Measurements from ENCODE around the gene CKAP2L.

Gene CKAP2L

DNA sequence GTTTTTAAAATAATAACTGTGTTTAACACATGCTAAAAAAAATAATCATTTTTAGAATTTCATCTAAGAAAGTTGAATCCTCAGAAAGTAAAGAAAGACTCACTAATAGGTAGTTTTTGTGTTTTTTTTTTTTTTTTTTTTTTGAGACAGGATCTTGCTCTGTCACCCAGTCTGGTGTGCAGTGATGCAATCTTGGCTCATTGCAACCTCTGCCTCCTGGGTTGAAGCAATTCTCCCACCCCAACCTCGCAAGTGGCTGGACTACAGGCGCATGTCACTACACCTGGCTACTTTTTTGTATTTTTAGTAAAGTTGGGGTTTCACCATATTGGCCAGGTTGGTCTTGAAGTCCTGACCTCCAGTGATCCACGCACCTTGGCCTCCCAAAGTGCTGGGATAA, 7.1 kb downstream of the CKAP2L start:
- no peak for DNase-seq

GRCh38 chr2:112756207-112756606, 8.2 kb downstream of the CKAP2L start:
- DNase-seq = no peak

DNA sequence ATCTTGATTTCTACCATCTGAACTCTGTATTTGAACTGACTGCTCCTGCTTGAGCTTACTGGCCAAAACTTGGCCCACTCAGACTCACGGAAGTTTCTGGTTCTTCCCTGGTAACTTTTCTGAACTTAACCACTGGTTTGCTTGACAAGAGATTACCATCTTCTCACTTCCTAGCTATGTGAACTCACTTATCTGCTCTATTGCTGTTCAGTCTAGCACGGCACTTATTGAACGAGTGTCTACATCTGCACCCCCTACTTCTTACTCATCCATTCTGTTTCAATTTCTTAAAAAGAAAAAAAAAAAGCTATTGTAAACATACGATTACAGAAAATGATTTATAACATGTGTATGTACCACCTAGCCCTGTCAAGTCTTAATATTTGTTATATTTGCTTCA, 9.0 kb downstream of the CKAP2L start:
- no peak for DNase-seq

DNA sequence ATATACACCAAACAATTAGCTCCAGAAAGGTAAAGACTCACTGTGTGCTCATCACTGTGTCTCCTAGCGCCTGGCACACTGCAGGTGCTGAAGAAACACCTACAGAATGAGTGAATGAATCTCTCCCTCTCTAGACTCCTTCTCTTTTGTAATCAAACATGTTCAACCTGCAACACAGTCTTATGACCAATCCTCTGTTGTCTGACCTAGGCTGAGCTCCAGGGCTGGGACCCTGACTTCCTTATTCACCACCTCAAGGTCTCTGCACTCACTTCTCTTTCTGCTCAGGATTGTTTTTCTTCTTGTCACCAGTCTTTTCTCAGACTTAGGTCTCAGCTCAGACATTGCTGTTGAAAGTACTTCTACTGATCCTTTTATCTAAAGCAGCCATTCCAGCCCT, 9.8 kb downstream of the CKAP2L start:
- no peak for DNase-seq

GRCh38 chr2:112752667-112753066, 11.7 kb downstream of the CKAP2L start:
- DNase-seq = no peak

GRCh38 chr2:112751451-112752197, 12.8 kb downstream of the CKAP2L start:
- no peak for DNase-seq

DNA sequence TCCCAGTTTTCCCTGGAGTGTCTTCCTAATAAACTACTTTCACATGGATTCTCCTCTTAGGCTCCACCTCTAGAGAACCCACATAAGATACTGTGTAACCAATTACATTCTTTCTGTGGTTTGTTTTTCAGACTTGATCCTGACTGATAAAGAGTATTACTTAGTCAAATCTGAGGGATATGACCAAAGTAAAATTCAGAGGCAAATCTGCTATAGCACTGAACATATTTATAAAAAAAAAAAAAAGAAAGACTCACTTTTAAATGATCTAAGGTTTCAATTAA, 13.9 kb downstream of the CKAP2L start:
- DNase-seq = peak; percentile 22

DNA sequence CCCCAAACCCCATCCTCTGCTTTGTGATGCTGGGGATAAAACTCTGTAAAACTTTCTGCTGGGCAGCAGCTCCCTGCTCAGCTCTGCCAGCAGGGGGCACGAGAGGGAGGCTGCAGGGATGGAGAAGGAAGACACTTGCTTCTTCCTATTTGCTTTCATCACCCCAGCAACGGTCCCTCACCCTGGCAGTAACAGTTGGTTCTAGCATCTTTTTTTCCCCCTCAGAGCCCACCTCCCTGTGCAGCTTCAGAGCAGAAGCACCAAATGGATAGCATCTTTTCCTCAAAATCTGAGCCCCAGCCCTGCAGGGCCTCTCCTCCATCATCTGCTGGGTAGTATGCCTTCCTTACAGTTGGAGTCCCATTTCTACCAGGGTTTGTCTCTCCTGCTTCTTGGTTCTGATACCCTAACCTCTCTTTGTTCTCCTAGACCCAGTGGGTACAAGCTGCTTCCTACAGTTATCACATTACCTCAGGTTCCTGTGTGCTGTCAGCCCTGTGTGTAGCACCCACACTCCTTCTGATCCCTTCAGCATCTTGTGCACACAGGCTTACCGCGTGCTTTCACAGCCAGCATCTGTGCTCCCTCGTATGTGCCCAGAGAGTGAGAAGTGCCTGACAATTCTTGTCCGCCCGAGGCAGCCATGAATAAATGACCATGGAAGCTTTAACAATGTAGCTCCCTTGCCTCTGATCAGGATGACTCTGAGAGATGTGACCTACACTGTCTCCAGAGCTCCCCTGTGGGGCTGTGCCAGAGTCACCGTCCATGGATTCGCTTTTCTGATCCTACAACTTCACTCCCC, 14.5 kb downstream of the CKAP2L start:
- DNase-seq = peak; percentile 84

DNA sequence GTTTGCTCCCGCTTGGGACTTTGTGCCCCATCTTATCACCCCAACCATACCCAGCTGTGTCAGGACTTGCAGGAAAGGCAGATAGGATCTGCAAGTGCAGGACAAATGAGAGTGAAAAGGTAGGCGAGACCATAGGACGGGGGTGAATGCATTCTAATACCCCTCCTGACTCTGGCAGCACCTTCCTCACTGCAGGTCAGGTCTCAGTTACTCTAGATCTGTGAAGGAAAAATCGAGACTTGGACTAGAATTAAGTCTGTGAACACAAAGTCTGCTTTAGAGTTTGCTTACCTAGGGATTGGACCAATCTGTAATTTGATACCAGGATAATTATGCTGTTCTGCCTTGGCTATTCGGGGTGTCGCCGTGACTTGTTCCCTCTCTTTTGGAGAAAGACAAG, 23.9 kb downstream of the CKAP2L start:
- DNase-seq = no peak

GRCh38 chr2:112737542-112738232, 26.7 kb downstream of the CKAP2L start:
- DNase-seq = no peak

GRCh38 chr2:112733871-112734270, 30.5 kb downstream of the CKAP2L start:
- no peak for DNase-seq

DNA sequence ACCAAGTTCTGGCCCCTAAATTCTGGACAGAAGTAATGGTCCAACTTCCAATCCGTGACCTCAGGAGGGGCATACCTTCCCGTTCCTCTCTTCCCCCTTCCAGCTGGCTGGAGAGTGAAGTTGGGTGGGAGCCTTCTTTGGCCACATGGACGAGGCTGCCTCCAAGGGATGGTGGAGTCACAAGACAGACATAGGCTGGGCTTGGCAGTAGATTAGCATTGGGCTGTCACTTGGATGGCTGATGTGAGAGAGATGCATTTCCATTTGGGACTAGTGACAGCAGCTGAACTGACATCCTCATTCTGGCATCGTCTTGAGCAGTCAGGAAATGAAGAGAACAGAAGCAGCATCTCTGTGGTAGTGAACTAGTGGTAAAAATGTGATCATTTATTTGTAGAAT, 31.0 kb downstream of the CKAP2L start:
- DNase-seq = no peak

DNA sequence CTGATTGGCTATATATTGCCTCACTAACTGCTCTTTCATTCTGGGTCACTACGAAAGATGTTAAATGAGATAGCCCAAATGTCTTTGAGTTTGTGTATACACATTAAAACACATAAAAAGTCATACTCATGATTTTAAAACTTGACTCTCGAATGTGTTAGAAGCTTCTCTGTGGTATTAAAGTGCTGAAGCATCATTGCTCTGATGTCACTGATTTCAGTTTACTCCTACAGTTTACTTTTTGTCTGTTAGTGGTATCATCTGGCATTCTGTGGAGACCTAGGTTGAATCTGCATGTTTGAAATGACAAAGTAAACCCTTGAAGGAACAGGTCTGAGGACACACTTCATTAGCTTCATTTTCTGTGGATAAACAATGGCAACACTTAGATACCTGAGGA, 32.9 kb downstream of the CKAP2L start:
- no peak for DNase-seq

DNA sequence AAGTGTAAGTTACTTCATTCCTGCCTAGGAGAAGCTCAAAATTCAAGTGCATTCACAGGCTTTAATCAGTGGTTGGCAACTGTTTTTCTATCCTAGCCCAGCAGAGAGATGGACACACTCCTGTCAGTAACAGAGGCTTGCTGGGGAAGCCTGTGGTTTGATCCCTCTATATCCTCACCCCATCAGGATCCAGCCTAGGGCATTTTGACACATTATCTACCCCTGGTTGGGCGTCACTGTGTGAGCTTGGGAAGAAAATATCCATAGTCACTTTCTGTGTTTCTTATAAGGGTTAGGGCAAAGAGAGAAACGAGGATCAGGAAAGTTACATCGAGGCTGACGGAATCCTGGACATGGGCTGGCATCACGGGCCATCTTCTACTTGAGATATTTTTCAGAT, 33.6 kb downstream of the CKAP2L start:
- no peak for DNase-seq

- no peak for DNase-seq
Observed at GRCh38 chr2:112730216-112730615, 34.2 kb downstream of the CKAP2L start.

- no peak for DNase-seq
Observed at GRCh38 chr2:112728378-112729175, 35.8 kb downstream of the CKAP2L start.

DNA sequence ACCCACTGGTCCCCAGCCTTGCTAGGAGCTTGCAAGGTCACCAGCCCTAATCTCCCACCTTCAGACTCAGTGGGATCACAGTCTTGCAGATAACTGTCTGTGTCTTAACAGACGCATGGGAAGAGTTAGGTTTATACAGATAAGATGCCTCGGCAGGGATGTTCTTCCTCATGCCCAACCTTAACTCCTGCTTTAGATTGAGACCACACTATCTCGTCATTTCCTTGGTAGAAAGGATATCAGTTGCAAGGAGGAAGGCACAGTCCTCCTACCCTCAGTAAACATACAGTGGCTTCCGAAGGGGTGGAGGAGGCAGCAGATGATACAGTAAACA, 36.4 kb downstream of the CKAP2L start:
- no peak for DNase-seq

DNA sequence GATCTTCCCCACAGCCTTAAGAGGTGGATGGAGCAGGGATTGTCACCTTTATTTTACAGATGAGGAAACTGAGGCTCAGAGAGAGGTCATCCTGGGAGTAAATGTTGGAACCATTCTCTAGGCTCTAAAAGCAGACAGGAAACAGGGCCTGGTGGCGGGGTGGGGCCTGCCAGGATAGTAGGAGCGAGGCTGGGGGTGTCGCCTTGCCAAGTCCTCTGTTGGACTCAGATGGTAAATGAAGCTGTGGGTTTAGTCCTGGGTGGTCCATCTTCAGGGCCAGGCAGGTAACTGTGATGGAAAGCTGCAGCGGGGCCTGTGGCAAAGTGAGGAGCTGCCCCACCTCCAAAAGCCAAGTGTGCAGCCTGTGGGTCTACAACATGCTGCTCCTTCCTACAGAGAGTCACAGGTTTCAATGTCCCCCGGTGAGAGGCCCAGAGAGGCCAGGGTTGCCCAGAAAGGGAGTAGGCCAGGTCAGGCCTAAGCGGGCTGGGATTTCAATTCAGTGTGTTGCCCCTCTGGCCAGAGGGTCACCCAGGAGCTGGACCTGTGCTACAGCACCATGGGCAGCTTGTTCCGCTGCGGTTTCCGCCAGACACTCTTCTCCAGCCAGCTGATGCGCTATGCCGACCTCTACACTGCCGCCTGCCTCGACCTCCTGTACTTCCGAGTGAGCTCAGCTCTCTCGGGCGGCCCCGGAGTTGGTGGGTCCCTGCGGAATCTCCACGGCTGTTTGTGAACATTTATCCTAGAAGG, 37.0 kb downstream of the CKAP2L start:
- no peak for DNase-seq

DNA sequence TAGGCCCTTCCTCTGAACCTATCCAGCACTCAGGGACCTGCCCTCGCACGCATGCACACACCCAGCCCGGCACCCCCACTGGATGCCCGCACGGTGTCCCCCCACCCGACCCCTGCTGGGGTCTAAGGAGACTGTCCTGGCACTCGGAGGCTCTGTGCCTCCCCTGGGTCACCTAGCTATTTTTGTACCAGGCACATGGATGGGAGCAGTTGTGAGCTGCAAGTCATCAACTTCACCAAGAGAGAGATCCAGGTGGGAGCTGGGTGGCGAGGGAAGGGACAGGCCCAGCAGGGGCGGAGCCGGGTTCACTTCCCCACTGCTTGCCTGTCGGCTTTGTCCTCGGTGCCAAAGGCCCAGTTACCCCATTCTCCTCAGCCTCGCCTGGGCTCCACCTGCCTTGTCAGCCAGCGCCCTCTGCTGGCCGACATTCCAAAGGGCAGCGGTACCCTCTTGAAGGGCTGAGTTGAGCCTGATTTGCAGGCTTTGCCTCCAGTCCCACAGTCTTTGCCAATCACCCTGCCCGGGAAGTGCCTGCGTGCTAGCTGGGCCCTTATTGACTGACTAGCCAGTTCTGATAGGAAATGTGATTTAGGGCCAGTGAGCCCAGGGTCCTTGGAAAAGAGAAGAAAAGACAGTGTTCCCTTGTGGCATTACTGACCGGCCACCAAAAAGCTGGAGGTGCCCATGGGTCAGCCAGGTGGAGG, 37.8 kb downstream of the CKAP2L start:
- DNase-seq = peak; percentile 93

DNA sequence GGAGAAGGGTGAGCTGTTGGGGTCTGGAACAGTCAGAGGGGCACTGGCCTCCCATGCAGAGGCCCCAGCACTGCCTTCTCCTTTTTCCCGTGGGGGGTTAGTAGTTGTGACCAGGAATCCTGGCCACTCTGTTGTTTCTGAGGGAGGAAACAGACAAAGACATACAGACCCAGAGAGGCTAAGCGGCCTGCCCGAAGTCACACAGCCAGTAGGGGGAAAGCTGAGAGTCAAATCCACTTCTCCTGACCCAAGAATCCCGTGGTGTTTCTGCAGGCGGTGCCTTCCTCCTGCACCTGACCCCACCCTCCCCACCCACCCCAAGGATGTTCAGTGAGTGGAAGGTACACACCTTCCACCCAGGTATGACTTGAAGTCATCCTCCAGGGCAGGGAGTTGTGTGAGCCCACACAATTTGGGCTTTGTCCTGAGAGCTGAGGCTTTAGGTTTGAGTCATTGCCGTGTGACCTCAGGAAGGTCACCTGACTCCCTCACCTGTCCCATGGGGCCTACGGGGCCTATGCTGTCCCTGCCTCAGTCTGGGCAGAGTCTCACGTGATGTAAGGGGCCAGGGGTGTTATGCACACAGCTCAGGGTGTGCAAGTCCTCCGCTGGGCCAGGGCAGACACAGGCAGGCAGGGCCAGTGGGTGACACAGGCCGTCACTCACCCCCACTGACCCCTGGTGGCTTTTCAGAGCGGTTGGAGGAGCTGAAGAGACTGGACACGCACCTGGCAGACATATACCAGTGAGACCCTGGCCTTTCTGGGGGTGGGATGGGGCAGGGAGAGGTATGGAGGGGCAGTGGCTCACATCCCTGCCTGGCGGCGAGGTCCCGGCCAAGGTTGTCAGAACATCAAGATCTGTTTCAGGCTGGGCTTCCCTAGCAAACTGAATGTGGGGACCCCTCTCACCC, 38.6 kb downstream of the CKAP2L start:
- DNase-seq = no peak
